GM18498 (cell line): ENCODE measurements around the gene ALK.

ENCODE experiments used
- ATAC-seq: cut with Tn5 transposase; IDR thresholded peaks from one replicate; pipeline ENCODE4 v1.9.1; 2021; ENCODE audit warnings: mild to moderate bottlenecking, moderate library complexity; ENCODE audit not compliant: unreplicated experiment

Gene ALK

DNA sequence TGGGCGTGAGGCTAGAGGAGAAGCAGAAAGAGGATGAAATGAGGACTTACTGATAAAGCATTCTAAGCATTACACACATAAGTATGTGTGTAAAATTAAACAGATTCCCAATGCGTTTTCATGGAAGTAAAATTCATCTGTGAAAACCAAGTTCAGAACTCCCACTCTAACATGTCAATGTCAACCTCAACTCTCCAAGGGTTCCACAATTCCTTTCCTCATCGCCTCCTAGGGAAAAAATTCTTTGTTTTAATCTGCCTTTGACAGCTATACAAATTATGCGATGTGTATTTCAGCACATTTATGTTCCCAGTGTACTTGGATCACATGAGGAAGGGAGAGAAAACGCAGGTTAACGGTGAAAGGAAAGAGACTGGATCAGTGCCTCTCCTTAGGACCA is 729.6 kb downstream of the ALK start:
- ATAC-seq, result no peak

GRCh38 chr2:29189052-29189451 is 732.3 kb downstream of the ALK start:
- no peak for ATAC-seq

DNA sequence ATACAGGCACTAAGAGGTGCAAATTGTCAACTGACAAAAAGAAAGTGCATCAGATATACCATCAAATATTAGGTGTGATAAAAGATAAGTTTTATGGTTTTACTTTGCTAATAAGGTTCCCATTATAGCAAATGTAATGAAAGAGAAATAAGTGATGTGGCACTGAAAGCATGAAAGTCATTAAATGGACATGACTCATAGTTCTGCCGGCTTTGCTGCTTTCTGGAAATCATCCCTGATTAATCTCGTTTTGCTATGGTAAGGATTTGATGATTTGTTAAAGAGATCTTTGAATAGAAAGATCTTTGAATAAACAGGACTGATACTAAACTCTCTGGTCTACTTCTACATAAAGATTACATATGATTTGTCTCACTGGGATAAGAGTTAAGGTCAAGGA is 733.5 kb downstream of the ALK start:
- ATAC-seq, result no peak

- ATAC-seq, result no peak
These were observed 734.6 kb downstream of the ALK start for GRCh38 chr2:29186817-29187216.

GRCh38 chr2:29184531-29184930 is 736.9 kb downstream of the ALK start:
- no peak for ATAC-seq

- no peak for ATAC-seq
These were observed 738.5 kb downstream of the ALK start for GRCh38 chr2:29182920-29183319.

DNA sequence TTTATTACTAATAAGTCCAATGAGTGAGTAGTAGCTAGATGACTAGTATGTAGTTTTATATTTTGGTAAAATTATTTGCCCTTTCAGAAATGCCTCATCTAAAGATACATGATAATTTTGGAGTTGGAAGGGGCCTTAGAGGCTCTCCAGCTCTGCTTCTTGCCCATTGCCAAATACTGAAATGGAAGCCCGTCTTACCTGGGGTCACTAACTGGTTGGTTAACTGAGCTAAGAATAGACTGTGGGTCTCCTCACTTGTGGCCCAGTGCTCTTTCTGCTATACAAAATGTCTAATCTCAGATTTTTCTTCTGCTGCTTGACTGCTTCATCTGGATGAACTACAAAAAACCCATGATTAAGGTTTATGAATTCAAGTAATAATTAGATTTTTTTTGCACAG is 739.1 kb downstream of the ALK start:
- ATAC-seq, result no peak

GRCh38 chr2:29175338-29175737 is 746.0 kb downstream of the ALK start:
- ATAC-seq, result no peak

DNA sequence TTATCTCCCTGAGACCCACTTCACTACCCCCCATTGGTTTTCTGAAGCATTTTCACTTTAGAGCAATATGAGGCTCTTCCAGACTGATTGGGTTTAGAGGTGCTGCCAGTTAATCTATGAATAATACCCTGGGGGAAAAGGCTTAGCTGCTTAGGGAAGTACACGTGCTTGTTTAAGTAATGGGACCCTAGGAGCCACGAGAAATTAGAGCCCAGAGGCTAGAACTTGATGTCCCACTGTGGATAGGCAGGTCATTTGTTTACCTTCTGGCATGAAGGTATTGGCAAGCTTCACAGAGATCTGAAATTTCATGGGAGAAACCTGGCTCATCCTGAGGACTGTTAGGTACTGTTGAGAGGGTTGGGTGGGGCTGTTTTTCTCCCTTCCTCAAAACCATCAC is 746.4 kb downstream of the ALK start:
- ATAC-seq, result no peak

DNA sequence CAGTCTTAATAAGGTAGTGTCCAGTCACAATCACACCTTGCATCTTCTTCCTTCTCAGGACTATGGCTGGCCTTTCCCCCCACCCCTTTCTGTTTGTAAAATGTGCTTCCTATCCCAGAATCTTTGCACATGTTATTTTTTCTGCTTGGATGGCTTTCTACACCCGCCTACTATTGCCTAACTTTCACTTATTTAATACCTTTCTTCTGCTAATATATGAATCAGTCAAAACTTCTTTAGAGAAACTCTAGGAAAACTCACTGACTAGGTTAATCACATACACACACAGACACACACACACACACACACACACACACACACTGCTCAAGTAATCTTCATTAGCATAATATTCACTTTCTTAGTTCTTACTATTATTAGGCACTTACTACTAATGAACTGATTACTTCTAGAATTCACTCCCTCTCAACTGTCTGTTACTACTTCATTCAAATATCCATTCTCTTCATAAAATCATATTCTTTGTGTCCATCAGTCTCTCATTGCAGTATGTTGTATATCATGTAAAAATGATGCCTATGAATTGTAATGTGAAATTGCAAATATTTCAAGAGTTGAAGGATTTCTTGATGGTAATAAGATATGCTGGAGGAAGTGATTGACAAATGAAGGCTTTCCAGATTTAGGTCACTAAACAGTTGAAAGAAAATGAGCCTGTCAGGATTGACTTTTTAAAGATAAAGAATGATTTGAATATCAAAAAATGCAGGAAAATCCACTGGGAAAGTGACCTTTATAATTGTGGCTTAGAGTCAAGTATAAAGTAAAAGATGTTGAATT is 754.9 kb downstream of the ALK start:
- ATAC-seq, result no peak

DNA sequence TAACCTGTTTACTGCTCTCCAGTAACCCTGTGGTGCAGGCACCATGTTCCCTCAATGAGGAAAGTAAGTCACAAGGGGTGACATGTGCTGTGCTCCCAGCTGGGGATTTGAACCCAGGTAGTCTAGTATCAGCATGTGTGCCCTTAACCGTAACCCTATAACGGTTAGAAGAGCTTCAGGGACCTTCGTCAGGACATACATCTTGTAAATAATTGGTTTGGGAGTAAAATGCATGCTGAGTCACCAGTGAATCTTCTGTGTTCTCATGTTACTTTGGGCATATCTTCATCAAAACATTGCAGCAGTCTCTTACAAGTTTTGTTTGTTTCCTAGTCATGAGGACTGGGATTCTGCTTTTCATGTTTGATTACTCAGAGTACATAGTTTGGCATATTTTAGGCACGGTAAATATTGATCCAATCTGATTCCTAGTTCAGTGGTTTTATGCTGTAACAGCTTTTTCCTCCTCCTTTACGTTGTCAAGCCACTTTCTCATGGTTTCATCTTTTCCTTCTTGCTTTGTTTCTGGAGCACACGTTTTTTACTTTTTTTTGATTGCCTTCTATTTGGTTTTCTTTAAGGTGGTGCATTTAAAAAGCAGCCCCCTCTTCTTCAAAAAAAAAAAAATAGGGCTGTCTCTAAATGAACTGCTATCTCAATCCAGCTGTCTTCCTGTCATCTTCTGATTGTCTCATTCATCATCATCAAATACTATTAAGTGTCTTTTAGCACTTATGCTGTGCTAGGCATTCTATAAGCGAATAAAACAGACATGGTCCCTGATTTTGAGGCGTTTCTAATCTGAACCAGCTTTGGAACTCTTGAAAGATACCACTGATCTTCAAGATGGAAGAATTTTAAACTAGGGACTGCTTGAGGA is 755.8 kb downstream of the ALK start:
- ATAC-seq, result no peak

GRCh38 chr2:29164091-29164846 is 757.1 kb downstream of the ALK start:
- no peak for ATAC-seq

- no peak for ATAC-seq
These were observed 759.0 kb downstream of the ALK start for GRCh38 chr2:29162204-29162928.

- no peak for ATAC-seq
These were observed 761.2 kb downstream of the ALK start for GRCh38 chr2:29160184-29160583.

DNA sequence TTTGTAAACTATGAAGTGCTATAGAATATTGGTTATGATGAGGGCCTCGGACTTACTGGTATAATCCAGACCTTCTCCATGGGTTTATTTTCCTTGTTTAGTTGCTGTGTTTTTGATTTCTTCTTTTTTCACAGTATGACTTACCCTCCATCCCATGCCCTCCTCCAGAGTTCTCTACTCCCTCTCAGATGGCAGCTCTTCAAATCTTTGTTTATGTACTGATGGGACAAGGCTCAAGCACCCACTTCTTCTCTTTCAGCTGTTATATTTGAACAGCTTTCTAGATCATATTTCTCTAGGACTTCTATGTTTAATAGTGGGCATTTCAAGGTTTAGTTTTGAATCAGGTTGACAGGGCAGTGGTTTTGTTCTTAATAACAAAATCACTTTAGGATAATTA is 762.3 kb downstream of the ALK start:
- ATAC-seq, result no peak

- ATAC-seq, result no peak
These were observed 764.3 kb downstream of the ALK start for GRCh38 chr2:29157131-29157530.

DNA sequence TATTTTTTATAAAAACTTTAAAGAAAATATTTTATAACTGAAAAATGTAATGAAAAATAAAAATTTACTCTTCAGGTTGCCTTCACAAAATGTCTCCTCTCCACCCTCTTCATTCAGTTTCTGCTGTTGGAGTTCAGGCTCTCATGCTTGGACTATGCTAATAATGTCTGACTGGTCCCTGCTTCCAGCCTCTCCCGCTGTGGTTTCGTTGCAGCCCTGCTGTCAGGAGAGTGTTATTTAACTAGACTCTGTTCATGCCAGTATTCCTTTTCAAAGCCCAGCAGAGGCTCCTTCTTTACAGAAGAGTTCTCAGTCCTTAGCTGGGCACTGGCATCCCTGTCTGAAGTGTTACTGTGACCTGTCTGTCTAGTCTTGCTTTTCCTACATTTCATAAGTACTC is 765.8 kb downstream of the ALK start:
- no peak for ATAC-seq

GRCh38 chr2:29154610-29155009 is 766.8 kb downstream of the ALK start:
- no peak for ATAC-seq

DNA sequence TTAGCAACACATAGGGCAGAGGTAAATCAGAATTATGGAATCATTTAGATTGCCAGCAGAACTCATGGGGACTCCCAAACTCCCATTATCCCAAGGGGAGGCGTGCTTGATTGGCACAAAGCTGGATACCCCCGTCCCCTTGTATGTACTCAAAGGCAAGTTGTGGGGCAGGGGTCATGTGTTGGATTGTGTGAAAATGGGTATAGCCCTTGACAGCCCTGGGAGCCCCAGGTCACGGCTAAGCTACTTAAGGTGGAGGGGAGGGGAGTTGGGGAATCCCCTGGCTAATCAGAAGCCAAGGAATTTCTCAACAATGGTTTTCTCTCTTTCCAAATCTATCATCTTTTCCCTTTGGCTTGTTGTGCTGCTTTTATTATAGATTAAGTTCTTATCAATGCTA is 773.4 kb downstream of the ALK start:
- ATAC-seq, result no peak

- ATAC-seq, result no peak
These were observed 775.2 kb downstream of the ALK start for GRCh38 chr2:29146197-29146596.

DNA sequence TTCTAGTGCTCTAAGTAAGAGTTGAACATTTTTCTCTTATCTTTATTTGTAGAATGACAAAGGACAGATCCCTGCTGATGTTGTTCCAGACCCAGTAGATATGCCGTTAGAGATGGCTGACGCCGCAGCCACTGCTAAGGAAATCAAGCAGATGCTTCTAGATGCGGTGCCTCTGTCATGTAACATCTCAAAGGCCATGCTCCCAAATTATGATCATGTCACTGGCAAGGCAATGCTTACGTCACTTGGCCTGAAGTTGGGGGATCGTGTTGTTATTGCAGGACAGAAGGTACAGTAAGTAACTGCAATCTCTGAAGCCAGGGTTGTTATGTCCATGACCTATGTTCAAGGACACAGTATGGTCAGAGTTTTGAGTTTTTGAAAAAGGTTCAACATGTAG is 777.7 kb downstream of the ALK start:
- no peak for ATAC-seq
